ENCODE data around the gene TMEM132C. TPM values are rescaled to one million over a fixed set of nuclear protein-coding genes. Genes with fewer than 3 reads are reported as not detected.

Gene TMEM132C
- total RNA-seq, 1 experiment from 2014 or later: not detected

DNA sequence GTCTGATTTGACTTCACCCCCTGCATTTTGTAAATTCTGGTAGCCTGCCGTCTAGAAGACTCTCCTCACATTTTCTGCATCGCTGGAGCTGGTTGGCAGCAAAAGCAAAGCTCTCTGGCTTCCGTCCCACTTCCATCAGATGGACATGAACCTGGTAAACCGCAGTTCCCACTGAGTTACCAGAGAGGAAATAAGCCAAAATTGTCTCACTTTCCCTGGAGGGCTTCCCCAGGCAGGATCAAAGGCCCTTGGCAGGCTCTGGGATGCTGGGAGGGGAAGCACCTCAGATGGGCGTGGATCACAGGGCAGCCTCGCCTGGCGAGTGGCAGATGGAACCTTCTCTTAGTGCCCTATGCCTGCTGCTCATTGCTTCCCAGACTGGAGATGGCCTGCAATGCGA is 243.5 kb downstream of the TMEM132C start:
- no peaks in the 10 kb centered on the region for H3K4me1 Mint-ChIP-seq
- TF ChIP-seq, protein P1, sequence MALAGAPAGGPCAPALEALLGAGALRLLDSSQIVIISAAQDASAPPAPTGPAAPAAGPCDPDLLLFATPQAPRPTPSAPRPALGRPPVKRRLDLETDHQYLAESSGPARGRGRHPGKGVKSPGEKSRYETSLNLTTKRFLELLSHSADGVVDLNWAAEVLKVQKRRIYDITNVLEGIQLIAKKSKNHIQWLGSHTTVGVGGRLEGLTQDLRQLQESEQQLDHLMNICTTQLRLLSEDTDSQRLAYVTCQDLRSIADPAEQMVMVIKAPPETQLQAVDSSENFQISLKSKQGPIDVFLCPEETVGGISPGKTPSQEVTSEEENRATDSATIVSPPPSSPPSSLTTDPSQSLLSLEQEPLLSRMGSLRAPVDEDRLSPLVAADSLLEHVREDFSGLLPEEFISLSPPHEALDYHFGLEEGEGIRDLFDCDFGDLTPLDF (CRISPR knock-in tag; IDR thresholded peaks at IDR 0.05): no peak
- TF ChIP-seq TP53 (CRISPR knock-in tag; IDR thresholded peaks at IDR 0.05) (no peak), JUN (CRISPR knock-in tag; IDR thresholded peaks at IDR 0.05) (no peak), GABPB1 (CRISPR knock-in tag; IDR thresholded peaks at IDR 0.05) (no peak), MYBL2 (CRISPR knock-in tag; IDR thresholded peaks at IDR 0.05) (no peak), RELA (CRISPR knock-in tag; IDR thresholded peaks at IDR 0.05; ENCODE audit: borderline replicate concordance) (no peak), TEAD4 (CRISPR knock-in tag; IDR thresholded peaks at IDR 0.05) (no peak), ZNF121 (CRISPR knock-in tag; IDR thresholded peaks at IDR 0.05) (no peak), GTF2I (CRISPR knock-in tag; conservative IDR thresholded peaks at IDR 0.05) (no peak), MXD4 (CRISPR knock-in tag; IDR thresholded peaks at IDR 0.05; ENCODE audit: borderline replicate concordance) (no peak), ZNF138 (CRISPR knock-in tag; conservative IDR thresholded peaks at IDR 0.05) (no peak), FOXJ3 (CRISPR knock-in tag; IDR thresholded peaks at IDR 0.05; ENCODE audit: borderline replicate concordance) (no peak), ZNF219 (CRISPR knock-in tag; IDR thresholded peaks at IDR 0.05; ENCODE audit: borderline replicate concordance) (no peak)
- TF ChIP-seq, protein P2, sequence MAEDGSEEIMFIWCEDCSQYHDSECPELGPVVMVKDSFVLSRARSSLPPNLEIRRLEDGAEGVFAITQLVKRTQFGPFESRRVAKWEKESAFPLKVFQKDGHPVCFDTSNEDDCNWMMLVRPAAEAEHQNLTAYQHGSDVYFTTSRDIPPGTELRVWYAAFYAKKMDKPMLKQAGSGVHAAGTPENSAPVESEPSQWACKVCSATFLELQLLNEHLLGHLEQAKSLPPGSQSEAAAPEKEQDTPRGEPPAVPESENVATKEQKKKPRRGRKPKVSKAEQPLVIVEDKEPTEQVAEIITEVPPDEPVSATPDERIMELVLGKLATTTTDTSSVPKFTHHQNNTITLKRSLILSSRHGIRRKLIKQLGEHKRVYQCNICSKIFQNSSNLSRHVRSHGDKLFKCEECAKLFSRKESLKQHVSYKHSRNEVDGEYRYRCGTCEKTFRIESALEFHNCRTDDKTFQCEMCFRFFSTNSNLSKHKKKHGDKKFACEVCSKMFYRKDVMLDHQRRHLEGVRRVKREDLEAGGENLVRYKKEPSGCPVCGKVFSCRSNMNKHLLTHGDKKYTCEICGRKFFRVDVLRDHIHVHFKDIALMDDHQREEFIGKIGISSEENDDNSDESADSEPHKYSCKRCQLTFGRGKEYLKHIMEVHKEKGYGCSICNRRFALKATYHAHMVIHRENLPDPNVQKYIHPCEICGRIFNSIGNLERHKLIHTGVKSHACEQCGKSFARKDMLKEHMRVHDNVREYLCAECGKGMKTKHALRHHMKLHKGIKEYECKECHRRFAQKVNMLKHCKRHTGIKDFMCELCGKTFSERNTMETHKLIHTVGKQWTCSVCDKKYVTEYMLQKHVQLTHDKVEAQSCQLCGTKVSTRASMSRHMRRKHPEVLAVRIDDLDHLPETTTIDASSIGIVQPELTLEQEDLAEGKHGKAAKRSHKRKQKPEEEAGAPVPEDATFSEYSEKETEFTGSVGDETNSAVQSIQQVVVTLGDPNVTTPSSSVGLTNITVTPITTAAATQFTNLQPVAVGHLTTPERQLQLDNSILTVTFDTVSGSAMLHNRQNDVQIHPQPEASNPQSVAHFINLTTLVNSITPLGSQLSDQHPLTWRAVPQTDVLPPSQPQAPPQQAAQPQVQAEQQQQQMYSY (CRISPR knock-in tag; IDR thresholded peaks at IDR 0.05): no peak
- TF ChIP-seq, protein P3, sequence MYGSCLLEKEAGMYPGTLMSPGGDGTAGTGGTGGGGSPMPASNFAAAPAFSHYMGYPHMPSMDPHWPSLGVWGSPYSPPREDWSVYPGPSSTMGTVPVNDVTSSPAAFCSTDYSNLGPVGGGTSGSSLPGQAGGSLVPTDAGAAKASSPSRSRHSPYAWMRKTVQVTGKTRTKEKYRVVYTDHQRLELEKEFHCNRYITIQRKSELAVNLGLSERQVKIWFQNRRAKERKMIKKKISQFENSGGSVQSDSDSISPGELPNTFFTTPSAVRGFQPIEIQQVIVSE (CRISPR knock-in tag; IDR thresholded peaks at IDR 0.05; ENCODE audit: borderline replicate concordance): no peak
- TF ChIP-seq, protein P4, sequence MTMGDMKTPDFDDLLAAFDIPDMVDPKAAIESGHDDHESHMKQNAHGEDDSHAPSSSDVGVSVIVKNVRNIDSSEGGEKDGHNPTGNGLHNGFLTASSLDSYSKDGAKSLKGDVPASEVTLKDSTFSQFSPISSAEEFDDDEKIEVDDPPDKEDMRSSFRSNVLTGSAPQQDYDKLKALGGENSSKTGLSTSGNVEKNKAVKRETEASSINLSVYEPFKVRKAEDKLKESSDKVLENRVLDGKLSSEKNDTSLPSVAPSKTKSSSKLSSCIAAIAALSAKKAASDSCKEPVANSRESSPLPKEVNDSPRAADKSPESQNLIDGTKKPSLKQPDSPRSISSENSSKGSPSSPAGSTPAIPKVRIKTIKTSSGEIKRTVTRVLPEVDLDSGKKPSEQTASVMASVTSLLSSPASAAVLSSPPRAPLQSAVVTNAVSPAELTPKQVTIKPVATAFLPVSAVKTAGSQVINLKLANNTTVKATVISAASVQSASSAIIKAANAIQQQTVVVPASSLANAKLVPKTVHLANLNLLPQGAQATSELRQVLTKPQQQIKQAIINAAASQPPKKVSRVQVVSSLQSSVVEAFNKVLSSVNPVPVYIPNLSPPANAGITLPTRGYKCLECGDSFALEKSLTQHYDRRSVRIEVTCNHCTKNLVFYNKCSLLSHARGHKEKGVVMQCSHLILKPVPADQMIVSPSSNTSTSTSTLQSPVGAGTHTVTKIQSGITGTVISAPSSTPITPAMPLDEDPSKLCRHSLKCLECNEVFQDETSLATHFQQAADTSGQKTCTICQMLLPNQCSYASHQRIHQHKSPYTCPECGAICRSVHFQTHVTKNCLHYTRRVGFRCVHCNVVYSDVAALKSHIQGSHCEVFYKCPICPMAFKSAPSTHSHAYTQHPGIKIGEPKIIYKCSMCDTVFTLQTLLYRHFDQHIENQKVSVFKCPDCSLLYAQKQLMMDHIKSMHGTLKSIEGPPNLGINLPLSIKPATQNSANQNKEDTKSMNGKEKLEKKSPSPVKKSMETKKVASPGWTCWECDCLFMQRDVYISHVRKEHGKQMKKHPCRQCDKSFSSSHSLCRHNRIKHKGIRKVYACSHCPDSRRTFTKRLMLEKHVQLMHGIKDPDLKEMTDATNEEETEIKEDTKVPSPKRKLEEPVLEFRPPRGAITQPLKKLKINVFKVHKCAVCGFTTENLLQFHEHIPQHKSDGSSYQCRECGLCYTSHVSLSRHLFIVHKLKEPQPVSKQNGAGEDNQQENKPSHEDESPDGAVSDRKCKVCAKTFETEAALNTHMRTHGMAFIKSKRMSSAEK (CRISPR knock-in tag; IDR thresholded peaks at IDR 0.05; ENCODE audit: borderline replicate concordance): no peak
- TF ChIP-seq, protein P5, sequence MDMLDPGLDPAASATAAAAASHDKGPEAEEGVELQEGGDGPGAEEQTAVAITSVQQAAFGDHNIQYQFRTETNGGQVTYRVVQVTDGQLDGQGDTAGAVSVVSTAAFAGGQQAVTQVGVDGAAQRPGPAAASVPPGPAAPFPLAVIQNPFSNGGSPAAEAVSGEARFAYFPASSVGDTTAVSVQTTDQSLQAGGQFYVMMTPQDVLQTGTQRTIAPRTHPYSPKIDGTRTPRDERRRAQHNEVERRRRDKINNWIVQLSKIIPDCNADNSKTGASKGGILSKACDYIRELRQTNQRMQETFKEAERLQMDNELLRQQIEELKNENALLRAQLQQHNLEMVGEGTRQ (CRISPR knock-in tag; IDR thresholded peaks at IDR 0.05): no peak
- TF ChIP-seq, protein P6, sequence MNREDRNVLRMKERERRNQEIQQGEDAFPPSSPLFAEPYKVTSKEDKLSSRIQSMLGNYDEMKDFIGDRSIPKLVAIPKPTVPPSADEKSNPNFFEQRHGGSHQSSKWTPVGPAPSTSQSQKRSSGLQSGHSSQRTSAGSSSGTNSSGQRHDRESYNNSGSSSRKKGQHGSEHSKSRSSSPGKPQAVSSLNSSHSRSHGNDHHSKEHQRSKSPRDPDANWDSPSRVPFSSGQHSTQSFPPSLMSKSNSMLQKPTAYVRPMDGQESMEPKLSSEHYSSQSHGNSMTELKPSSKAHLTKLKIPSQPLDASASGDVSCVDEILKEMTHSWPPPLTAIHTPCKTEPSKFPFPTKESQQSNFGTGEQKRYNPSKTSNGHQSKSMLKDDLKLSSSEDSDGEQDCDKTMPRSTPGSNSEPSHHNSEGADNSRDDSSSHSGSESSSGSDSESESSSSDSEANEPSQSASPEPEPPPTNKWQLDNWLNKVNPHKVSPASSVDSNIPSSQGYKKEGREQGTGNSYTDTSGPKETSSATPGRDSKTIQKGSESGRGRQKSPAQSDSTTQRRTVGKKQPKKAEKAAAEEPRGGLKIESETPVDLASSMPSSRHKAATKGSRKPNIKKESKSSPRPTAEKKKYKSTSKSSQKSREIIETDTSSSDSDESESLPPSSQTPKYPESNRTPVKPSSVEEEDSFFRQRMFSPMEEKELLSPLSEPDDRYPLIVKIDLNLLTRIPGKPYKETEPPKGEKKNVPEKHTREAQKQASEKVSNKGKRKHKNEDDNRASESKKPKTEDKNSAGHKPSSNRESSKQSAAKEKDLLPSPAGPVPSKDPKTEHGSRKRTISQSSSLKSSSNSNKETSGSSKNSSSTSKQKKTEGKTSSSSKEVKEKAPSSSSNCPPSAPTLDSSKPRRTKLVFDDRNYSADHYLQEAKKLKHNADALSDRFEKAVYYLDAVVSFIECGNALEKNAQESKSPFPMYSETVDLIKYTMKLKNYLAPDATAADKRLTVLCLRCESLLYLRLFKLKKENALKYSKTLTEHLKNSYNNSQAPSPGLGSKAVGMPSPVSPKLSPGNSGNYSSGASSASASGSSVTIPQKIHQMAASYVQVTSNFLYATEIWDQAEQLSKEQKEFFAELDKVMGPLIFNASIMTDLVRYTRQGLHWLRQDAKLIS (CRISPR knock-in tag; IDR thresholded peaks at IDR 0.05; ENCODE audit: borderline replicate concordance): no peak
- TF ChIP-seq, protein P7, sequence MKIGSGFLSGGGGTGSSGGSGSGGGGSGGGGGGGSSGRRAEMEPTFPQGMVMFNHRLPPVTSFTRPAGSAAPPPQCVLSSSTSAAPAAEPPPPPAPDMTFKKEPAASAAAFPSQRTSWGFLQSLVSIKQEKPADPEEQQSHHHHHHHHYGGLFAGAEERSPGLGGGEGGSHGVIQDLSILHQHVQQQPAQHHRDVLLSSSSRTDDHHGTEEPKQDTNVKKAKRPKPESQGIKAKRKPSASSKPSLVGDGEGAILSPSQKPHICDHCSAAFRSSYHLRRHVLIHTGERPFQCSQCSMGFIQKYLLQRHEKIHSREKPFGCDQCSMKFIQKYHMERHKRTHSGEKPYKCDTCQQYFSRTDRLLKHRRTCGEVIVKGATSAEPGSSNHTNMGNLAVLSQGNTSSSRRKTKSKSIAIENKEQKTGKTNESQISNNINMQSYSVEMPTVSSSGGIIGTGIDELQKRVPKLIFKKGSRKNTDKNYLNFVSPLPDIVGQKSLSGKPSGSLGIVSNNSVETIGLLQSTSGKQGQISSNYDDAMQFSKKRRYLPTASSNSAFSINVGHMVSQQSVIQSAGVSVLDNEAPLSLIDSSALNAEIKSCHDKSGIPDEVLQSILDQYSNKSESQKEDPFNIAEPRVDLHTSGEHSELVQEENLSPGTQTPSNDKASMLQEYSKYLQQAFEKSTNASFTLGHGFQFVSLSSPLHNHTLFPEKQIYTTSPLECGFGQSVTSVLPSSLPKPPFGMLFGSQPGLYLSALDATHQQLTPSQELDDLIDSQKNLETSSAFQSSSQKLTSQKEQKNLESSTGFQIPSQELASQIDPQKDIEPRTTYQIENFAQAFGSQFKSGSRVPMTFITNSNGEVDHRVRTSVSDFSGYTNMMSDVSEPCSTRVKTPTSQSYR (CRISPR knock-in tag; IDR thresholded peaks at IDR 0.05): no peak
- CTCF ChIA-PET: no interaction called here
- peaks cover 87% of the 10 kb centered on the region for H3K36me3 Mint-ChIP-seq
- H3K27ac Mint-ChIP-seq: no peak overlapping the region
- H3K4me3 Mint-ChIP-seq: no peak overlapping the region
- peaks cover 90% of the 10 kb centered on the region for H3K9me3 Mint-ChIP-seq
- ATAC-seq: no peak
- DNase-seq (ENCODE audit: low spot score): no peak
- POLR2A ChIA-PET: no interaction called here
- H3K27me3 Mint-ChIP-seq (ENCODE audit: low read depth): peaks cover 17% of the 10 kb centered on the region

Measured in WTC11 (cell line).